Activated gamma-delta T cell (primary cell): ENCODE results near the gene PIGV.

Experiments
- DNase-seq: peaks from one replicate; lab custom pipeline; 2025; lab: John Stamatoyannopoulos, UW

The PIGV gene

DNA sequence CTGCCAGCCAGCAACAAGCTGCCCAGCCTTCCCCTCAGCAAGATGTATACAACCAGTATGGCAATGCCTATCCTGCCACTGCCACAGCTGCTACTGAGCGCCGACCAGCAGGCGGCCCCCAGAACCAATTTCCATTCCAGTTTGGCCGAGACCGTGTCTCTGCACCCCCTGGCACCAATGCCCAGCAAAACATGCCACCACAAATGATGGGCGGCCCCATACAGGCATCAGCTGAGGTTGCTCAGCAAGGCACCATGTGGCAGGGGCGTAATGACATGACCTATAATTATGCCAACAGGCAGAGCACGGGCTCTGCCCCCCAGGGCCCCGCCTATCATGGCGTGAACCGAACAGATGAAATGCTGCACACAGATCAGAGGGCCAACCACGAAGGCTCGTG, 13.3 kb upstream of the PIGV start:
- DNase-seq, result no peak

DNA sequence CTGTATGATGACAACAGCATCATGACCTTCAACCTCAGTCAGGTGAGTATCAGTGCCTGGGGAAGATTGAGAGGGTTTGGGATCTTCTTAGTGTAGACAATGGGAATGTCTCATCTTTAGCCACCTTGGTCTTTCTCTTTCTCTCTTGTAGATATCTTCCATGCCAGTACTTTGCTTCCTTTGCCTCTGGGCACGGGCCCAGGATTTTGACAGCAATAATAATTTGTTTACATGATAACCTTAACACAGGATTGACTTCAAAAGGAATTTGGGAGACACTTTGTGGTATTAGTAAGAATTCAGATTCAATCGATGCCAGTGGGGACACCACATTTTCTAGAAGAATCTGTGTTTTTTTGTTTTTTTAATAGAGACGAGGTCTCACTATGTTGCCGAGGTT, 12.1 kb upstream of the PIGV start:
- DNase-seq, result no peak

DNA sequence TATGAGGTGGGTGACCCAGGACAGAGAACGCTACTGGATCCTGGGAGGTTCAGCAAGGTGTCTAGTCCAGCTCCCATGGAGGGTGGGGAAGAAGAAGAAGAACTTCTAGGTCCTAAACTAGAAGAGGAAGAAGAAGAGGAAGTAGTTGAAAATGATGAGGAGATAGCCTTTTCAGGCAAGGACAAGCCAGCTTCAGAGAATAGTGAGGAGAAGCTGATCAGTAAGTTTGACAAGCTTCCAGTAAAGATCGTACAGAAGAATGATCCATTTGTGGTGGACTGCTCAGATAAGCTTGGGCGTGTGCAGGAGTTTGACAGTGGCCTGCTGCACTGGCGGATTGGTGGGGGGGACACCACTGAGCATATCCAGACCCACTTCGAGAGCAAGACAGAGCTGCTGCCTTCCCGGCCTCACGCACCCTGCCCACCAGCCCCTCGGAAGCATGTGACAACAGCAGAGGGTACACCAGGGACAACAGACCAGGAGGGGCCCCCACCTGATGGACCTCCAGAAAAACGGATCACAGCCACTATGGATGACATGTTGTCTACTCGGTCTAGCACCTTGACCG, 8.6 kb upstream of the PIGV start:
- DNase-seq, result no peak

DNA sequence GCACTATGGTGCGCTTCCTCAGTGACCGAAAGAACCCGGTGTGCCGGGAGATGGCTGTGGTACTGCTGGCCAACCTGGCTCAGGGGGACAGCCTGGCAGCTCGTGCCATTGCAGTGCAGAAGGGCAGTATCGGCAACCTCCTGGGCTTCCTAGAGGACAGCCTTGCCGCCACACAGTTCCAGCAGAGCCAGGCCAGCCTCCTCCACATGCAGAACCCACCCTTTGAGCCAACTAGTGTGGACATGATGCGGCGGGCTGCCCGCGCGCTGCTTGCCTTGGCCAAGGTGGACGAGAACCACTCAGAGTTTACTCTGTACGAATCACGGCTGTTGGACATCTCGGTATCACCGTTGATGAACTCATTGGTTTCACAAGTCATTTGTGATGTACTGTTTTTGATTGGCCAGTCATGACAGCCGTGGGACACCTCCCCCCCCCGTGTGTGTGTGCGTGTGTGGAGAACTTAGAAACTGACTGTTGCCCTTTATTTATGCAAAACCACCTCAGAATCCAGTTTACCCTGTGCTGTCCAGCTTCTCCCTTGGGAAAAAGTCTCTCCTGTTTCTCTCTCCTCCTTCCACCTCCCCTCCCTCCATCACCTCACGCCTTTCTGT, 7.3 kb upstream of the PIGV start:
- no peak for DNase-seq

DNA sequence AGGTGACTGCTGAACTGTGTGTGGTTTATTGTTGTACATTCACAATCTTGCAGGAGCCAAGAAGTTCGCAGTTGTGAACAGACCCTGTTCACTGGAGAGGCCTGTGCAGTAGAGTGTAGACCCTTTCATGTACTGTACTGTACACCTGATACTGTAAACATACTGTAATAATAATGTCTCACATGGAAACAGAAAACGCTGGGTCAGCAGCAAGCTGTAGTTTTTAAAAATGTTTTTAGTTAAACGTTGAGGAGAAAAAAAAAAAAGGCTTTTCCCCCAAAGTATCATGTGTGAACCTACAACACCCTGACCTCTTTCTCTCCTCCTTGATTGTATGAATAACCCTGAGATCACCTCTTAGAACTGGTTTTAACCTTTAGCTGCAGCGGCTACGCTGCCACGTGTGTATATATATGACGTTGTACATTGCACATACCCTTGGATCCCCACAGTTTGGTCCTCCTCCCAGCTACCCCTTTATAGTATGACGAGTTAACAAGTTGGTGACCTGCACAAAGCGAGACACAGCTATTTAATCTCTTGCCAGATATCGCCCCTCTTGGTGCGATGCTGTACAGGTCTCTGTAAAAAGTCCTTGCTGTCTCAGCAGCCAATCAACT, 6.4 kb upstream of the PIGV start:
- no peak for DNase-seq

DNA sequence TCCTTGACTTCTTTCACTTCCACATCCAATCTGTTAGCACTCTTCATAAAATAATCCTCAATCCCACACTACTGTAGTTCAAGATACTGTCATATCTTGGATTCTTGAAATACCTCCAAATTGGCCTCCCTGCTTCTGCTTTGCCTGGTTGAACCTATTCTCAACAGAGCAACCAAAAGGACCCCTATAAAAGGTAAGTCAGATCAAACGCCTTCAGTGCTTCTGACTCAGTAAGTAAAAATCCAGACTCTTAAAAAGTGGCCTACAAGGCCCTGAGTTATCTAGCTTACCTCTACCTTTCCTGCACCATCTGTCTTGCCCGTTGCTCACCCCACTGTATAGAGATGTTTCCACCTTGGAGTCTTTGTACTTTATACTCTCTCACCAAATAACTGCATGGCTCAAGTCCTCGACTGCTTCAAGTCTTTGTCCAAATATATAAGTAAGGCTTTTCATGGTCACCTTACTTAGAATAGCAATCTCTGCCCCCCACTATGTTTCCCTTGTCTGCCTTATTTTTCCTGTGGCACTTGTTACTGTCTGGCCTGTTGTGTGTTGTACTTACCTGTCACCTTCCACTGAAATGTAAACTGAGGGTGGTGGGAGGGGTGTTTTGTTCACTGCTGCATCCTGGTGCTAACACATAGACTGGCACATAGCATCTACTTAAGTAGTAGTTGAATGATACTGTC, 5.1 kb upstream of the PIGV start:
- no peak for DNase-seq

DNA sequence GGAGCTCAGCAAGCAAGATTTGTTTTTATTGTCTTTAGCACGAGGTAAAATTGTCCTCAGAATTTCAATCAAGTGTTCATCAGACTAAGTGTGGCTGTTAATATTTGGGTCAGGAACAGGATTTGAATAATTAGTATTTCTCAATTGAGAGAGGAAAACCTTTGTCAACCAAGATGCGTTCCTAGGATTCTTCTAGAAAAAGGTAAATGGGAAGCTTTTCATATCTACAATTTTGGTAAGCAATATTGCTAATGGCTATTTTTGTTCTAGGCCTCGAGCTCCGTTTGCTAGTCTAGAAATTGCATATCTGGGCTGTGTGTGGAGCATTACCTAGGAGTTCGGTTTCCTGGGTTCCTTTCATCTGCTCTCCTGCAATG, 4.1 kb upstream of the PIGV start:
- no peak for DNase-seq

DNA sequence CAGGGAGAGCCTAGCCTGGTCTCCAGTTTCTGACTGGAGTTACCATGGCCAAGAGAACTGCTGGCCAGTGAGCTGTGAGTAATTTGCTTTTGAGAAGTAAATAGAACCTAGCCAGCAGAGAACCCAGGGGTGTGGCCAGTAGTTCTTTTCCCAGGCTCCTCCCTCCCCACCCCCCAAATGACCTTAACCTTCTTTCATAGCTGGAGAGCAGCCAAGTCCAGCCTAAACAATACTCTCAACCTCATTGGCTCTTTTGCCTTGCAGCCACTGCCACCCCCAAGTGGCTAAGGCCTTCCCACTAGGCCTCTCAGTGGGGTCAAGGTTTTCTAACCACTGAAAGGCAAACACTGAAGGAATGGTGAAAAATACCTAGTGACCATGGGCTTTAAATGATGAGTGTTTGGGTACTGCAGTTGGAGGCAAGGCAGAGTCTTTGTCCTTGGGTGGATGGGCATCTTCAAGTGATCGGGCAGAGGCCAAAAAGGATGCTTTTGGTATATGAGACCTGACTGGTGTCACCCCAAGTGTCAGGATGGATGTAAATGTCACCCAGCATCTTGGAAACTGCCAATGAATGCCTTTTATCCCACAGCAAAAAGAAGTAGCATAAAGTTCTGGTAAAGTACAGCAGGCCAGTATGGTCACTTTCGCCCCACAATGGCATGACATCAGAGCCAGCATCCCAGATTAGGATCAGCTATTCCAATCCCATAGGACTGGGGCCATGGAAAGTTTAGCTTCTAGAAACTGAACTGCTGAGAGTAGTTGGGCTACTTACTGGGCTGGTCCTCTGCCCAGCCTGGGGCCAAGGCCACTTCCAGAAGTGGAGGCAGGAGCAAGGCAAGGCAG, 3.5 kb upstream of the PIGV start:
- no peak for DNase-seq

DNA sequence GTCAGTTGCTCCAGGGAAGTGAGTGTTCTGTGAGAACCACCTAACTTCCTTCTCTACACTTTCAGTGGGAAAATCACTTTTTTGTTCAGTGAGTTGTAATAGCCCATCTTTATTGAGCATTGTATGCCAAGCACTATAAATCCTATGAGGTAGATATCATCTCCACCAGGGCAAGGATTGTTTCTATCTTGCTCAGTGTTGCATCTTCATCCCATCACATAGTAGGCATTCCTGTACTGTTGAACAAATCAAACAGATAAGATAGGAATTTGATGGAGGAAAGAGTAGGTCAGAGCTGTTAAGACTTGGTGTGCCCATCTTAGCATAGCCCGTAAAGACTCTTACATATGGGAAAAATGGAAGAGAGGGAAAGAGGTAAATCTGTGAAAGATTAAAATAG, 2.9 kb upstream of the PIGV start:
- no peak for DNase-seq

DNA sequence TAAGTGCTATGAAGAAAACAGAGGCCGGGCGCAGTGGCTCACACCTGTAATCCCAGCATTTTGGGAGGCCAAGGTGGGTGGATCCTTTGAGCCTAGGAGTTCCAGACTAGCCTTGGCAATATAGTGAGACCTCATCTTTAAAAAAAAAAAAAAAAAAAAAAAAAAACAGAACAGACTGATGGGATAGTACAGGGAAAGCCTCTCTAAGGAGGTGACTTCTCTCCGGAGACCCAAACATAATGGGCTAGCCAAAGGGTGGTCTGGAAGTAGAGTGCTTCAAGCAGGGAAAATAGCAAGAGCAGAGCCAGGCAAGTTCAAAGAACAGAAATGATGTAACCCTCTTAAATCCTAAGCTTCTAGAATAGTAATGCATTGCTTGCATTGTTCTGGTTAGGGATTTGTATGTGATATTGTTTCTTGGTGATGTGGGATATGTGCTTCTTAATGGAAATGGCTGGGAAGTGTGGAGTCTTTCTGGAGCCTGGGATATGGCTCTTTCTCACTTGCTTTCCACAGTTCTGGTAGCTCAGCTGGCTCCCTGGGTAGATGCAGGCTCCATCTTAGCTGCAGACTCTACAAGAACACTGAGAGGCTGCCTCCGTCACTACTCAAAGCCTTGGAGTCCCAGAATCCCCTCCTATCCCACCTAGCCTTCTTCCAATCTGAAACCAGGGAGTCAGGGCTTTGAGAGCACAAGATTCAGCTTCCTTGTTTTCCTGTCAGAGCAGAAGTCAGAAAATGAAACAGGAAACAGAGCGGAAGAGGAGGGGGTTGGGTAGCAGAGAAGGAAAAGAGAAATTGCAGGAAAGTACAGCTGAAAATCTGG, 1.9 kb upstream of the PIGV start:
- DNase-seq, result no peak

DNA sequence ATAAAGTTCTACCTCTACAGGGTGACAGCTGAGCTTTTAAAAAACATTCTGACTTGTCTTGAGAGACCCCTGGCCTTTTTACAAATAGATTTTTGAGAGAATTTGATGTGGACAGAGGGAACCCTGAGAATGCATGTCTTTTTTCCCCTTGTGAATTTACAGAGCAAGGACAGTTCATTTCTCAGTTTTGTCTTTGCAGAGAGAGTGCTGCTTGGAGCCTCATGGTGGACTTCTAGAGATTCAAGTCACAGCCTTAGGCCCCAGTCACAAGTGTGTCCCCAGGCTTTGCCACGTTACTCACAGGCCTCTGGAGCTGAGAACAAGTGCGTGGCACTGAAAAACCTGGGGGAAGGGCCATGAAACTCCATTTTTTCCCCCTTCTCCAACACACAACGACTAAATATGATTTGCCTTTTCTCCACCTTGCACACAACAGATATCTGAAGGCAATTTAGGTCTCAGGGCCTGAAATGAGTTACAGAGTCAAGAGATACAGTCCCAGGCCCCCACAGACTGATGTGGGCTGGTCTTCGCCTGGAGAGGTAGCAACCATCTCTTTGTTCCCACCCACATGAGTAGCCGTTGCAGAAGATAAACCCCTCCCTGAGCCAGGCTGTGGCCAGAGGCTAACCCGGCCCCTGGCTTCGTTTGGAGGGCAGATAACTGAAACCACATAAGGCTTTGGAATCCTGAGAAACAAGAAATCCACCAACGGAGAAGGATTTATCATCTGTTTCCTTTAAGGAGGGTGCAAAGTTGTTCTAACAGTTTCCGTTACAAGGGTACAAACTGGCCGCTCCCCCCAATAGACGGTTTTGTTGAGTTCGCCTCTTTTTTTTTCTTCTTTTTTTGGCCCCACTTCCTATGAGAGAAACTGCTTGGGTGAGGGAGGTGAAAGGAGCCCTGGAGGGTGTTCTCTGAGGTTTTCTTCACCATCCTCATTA, 1.0 kb upstream of the PIGV start:
- no peak for DNase-seq

DNA sequence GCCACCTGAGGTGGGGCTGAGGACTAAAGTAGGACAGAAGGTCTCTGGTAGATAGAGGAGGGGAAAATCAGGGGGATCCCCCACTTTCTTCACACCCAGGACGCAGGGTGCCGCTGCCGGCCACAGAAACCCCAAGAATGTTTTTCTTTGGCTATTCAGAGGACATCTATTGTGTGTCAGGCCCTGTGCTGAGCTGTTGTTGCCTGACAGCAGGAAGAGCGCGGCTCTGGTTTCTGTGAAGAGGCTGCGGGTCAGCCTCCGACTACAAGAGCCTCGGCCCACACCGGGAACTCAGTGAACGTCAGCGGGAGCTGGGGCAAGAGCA, 407 bp upstream of the PIGV start:
- DNase-seq, result peak; percentile 58

DNA sequence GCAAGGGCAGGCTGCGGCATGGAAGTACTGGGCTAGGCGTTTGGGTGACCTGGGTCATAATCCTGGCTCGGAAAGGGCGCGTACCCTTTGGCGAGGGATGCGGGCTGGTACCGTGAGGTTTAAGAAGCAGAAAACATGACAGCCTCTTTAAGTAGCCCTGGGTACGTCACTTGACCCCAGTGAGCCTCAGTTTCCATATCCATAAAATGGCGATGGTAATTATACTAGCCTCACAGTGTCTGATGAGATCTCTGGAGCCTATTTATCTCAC, 700 bp downstream of the PIGV start:
- no peak for DNase-seq

DNA sequence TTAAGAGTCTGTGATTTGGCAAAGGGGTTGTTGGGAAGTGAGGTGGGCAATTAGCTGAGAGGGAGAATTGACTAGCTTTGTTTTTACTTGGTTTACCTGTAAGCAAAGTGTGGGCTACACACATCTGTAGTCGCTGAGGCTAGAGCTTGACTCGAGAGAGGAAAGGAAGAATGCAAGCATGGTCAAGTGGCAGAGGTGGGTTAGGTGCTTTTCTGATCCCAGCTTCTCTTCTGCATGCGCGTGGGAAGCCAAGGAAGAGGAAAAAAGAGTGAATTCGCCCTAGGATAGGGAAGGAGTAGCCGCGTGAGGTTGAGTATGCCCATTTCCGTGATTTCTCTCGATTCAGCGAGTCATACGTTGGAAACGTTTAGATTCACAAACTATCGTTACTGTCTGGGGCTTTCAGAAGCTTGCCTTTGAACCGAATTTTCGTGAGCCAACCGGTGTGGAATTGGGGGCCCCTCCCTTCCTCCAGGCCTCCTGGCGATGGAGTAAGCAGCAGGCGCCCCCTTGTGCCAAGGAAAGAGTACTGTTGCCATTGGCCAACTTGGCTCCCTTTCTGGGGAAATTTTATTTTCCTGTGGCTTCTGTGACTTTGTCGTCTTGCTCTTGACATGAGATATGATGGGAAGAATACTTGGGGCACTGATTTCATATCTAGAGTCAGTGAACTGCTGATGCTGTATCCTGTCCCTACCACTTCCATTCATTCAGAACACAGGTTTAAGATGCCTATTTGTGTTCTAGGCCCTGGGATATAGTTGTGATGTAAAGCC, 1.3 kb downstream of the PIGV start:
- no peak for DNase-seq

DNA sequence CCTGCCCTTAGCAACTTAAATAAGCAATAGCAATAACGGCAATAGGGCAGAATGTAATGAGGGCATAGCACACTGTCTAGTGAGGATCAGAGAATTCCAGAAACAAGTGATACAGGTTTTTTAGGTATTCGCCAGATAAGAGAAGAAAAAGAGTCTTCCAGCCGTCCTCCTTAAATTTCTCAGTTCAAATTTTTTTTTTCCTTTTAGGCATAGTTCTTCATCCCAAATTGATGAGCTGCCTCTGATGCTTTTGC, 1.8 kb downstream of the PIGV start:
- DNase-seq, result no peak

DNA sequence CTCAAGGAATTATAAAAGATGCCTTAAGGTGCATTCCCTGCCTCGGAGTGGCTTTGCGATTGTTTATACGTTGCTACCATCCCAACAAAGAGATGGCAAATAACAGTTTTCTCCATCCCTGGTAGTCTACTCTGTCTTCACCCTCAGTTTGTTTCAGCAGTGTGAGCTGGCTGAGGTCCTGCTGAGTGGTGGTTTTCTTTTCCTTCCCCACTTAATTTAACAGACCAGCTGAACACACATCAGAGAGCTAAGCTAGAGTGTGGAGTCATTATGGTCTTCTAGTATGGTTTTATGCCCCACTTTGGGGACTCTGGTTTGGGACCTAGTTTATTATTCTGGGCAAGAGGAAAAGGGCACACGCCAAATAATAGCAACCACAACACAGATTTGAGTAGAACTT, 2.2 kb downstream of the PIGV start:
- DNase-seq, result no peak

DNA sequence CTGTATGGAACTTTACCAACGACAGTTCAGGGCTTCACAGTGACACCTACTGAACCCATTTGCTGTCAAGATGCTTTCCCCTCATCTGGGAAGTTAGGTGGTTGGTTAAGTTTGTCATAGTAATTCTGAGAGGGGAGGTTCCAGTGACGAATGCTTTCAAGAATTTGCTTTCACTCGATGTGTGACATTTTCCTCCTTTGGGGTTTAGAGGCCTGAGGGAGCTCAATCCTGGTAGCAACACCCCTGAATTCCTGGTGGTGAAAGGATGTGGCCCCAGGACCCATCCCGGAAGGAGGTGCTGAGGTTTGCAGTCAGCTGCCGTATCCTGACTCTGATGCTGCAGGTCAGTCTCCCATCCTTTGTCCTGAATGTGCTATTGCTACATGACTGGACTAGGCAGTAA, 2.8 kb downstream of the PIGV start:
- DNase-seq, result no peak

DNA sequence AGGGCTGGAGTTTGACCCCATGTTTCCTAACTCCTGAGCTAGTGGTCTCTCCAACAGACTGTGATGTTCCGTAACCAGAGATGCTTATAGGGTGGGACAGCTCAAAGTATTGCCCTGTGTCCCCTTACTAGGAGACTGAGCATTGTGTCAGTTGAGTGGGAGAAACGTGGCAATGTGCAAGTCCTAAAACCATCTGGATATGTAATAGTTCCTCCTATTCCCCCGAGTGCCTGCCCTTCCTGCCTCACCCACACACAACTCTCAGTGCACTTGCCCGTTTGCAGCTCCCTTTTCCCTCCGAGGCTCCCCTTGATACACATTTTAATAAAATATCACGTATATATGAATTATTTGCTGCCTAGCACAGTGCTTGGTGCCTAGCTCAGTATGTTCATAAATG, 3.4 kb downstream of the PIGV start:
- no peak for DNase-seq

DNA sequence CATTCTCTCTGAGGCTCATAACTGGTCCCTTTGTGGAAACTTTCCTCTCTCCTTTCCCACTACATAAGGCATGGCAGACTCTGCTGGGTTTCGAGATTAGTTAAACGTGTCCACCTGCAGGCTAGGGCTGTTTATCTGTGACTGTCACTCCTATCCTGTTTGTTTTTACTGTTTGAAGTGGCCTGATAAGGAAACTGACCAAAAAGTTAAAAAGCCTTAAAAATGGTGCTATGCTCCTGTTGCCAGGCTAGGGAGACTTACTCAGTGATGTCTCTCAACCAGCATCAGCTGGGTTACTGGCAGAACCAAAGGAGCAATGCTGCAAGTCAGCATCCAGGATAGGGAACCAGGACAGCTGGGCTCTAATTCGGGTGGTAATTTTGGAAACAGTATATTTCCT, 3.9 kb downstream of the PIGV start:
- no peak for DNase-seq

DNA sequence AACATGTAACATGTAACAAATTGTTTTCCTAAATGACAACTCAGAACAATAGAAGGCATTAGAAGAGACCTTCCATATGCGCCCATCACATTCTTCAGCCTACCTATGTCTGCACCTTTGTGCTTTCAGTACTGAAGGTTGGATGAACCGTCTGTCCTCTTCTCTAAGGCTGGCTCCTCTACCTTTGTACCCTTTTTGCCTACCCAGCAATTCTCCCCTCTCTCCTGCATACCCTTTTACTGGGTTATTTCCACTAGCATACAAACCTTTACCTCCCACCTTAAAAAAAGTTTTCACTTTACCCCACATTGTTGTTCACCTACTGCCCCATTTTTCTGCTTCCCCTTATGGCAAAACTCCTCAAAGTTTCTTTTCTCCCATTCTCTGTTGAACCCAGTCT, 5.2 kb downstream of the PIGV start:
- no peak for DNase-seq
